GDM1 (cell line): ENCODE results near the gene TMPRSS5.

Source experiments
- DNase-seq: peaks from one replicate; lab custom pipeline; 2025; lab: John Stamatoyannopoulos, UW

The TMPRSS5 gene

DNA sequence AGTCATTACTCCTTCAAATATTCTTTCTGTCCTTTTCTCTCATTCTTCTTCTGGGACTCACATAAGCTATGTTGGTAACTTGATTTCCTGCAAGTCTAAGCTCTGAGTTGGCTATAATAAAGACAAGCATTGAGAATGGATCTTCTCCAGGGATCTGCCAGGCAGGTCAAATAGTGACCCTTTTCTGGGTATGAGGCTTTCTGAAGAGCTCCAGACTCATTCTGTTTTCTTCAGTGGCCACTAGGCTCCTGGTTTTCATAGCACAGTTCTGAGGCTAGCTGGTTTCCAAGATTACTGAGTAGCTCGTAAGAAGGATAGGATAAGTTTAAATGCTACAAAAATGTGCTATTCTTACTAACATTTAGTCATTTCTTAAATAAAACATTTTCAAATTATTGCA is 38.3 kb downstream of the TMPRSS5 start:
- no peak for DNase-seq

- DNase-seq, result no peak
These were observed 39.5 kb downstream of the TMPRSS5 start for GRCh38 chr11:113666584-113666983.

DNA sequence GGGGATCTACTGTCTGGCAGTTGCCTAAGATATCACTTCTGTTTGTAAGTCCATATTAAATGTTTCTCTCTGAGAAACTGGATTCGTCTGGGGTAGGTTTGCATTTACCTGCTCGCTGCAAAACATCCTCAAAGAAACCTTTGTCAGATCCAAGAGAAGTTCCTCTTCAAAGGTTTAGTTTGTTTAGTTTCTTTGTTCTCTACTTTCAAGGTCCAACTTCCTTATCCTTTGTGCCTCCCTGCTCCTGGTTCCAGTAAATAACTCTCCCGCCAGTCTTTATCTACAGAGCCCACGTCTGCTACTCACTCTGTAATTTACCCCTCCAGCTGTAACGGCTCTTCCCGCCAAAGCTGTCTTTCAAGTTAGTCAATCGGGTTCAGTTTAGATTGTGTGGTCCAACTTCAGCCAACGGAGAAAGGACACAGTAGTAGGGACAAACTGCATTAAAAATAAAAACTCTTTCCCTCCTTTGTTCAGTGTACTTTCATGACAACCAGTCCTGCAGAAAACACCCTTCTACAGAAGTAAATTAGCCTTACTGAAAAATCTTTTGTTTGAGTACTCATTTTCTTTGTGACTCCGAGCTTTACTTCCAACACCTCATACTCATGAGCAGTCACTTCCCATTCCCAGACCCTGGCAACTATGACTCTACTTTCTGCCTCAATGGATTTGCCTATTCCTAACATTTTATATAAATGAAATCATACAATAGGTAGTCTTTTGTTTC is 41.0 kb downstream of the TMPRSS5 start:
- no peak for DNase-seq

GRCh38 chr11:113664069-113664980 is 41.8 kb downstream of the TMPRSS5 start:
- DNase-seq, result no peak

DNA sequence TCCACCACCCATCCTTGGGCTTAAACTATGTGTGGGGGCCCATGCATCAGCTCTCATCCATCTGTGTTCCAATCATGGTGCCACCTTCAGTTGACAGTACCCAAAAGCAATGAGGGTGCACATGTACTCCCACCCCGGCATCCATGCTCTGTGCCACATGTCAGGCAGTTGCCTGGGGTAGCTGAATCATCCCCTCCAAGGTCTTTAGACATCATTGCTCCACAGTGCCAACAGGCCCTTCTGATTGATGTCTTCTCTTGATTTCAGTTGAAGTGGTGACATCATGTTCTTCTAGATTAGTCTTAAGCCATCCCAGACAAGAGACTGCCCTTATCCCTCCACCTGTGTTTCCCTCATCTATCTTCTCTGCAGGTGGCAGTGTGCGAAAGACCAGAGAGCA is 42.5 kb downstream of the TMPRSS5 start:
- no peak for DNase-seq

- no peak for DNase-seq
These were observed 50.3 kb downstream of the TMPRSS5 start for GRCh38 chr11:113655771-113656170.

GRCh38 chr11:113651023-113651422 is 55.1 kb downstream of the TMPRSS5 start:
- DNase-seq, result no peak

DNA sequence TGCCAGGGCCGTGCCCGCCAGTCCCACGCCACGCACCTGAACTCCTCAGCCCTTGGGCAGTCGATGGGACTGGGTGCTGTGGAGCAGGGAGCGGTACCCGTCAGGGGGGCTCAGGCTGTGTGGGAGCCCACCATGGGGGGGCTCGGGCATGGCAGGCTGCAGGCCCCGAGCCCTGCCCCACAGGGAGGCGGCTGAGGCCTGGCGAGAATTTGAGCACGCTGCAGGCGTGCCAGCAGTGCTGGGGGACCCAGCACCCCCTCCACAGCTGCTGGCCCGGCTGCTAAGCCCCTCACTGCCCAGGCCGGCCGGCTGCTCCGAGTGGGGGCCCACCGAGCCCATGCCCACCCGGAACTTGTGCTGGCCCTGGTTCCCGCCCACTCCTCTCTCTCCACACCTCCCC is 56.8 kb downstream of the TMPRSS5 start:
- no peak for DNase-seq

- DNase-seq, result no peak
These were observed 58.3 kb downstream of the TMPRSS5 start for GRCh38 chr11:113647856-113648255.

DNA sequence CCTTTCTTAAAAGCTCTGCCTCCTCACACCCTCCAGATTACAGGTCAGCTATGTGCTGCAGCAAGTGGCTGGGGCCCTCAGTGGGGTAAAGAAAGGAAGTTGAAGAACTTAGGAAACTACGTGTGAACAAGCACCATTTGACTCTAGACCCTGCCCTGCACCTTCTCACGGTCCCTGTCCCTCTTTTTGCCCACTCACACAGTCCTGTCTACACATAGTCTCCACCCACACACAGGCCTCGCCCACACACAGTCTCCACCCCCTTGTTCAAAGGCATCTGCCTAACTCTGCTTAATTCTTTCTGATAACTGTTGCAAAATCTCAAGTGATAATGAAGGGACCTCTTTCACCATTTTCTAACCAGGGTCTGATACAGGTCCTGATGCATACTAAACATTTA is 59.0 kb downstream of the TMPRSS5 start:
- DNase-seq, result no peak

DNA sequence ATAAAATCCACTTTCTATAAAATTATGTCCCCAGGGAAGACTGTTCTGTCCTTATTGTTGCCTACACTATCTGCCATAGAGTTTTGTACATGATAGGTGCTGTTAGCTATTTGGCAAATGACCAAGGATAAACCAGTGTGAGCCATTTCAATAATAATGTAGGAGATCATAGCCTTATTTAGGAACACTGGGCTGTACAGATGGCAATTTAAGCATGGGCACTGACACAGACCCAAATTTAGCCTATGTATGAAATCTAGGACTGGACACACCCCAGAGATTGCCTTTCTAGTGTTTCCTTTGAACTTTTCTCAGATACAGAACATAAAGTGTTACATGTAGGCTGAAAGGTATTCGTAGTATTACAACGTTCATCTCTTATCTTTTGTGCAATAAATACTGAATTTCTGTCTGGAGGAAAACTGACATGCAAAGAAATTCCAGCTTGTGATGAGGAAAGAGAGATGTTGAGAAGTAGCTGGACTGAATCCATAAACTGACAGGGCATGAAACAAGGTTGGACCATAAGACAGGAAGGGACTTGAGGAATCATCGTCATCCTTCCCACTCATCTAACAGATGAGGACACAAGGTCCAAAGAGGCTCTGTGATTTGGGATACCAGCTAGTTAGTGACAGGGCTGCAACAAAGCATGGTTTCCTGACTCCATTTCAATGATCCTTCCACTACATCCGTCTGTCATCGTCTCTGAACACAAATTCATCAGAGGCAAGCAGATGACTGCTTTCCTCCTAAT is 60.3 kb downstream of the TMPRSS5 start:
- DNase-seq, result no peak

DNA sequence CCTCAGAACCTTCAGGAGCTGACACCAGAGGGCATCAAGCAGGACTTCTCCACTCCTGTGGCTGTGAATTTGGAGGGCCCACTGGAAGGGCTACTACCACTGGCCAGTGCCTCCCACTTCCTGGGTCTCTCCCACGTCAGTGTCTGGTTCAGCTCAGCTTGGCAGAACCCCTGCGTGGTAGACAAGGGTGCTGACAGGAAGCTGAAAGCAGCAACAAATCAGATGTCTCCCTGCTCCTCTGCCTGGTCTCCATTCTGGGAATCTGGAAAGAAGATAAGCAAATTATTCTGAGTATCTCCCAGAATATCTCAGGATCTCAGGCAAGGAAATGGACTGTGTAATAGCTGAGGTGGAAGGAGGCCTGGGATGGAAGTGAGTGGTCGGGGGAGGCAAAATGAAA is 61.5 kb downstream of the TMPRSS5 start:
- DNase-seq, result no peak

DNA sequence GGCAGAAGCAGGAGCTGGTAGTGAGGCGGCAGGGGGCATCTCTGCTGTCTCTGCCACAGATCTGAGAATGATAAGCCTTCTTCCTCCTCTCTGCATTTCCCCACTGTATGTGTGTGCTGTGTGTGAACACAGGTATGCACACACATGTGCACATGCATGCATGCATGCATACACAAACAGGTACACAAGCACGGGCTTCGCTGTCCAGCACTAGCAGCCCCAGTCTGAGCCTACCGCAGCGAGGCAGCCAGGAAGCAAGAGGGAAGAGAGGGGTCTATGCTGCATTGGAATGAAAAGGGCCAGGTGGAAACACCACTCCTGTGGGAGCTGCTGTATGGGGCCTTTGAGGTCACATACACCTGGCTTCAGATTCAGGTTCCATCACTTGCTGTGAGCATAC is 62.4 kb downstream of the TMPRSS5 start:
- DNase-seq, result no peak

DNA sequence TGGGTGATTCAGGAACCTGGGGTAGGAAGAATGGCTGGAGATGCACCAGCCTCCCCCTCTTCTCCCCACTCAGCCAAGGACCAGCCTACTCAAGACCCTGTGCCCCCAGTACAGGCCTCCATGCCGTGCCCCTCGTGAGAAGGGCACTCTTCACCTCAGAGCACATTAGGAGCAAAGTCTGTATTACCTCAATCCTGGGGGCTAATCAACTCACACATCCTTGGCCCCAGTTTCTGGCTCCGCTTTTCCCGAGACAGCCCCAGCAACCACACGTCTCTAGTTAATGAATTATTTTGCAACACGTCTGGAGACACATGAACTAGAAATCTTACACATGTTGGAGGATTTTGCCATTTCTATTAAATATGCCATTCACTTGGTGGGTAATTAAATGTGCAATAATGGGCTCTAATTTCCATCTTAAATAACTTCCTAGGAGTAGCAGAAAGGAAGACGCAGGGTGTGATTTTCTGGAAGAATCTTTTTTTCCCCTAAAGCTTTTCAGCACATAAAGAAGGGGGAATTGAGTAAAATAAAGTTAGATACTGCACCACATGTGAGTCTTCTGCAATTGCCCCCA is 63.0 kb downstream of the TMPRSS5 start:
- DNase-seq, result no peak

DNA sequence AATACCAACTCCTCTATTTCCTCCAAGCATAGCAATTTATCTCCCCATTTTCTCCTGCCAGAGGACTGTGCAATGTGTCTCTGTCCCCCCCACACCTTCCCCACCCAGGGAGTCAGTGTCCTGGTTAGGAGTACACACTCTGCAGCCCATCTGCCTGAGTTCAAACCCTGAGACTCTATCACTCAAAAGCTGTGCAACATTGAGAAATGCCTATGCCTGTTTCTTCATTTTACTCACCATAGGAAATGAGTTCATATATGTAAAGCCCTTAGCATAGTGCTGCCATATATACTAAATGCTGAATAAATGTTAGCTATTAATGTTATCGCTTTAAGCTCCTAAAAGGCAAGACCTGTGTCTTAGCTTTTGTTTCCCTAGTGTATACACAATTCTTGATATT is 64.0 kb downstream of the TMPRSS5 start:
- DNase-seq, result no peak

DNA sequence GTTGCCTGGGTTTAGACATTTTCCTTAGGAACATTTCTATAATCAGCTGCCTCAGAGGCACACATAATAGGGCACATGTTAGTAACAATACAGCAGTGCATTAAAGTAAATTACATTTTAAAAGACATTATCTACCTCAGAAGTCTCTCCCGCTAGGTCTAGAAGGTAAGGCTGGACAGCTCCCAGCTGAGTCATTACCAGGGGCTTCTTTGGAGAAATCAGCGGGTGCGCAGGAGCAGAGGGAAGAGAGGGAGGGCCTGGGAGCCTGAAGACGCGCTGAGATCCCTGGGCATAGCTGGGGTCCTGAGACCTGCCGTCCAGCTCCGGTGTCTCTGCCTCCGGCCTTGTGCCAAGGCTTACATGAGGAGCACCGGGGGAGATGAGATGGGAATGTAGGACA is 67.7 kb downstream of the TMPRSS5 start:
- DNase-seq, result no peak

DNA sequence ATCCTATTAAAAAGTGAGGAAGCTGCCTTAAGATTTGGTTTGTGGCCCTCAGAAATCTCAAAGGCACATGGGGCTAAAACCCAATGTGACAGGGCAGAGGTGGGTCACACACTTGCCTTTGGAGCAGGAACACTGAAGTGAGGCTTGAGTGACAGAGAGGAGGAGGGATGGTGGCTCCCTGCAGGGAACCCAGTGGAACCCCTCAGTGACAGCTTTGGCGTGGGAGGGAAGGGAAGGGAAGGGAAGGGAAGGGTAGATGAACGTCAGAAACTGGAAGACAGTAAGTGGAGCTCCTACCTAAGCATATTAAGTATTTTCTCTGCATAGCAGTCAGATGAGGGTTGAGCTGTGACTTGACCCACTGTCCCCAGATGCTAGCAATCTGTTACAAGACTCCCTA is 68.5 kb downstream of the TMPRSS5 start:
- DNase-seq, result no peak
